Stimulated activated CD4-positive, alpha-beta T cell treated with anti-CD3 and anti-CD28 coated beads, Interleukin-15, amount 100 ng/mL, for 1 hour (primary cell): ENCODE measurements around the gene ARF1.

Experiments used
- DNase-seq, 2 donors: peaks; one replicate each; pipeline ENCODE4 v3.0.0-alpha.2; 2020; ENCODE audit warnings: low read depth in 1 of 2, low spot score in 1 of 2

Gene ARF1

GRCh38 chr1:228082214-228082917 is at the start of gene ARF1:
ARF1 (plus strand) TSS chr1:228082708; CDS start chr1:228097115, 14,407 bp downstream.
- peak; percentile 93 to 95 for DNase-seq

GRCh38 chr1:228033376-228033775 is 49.1 kb upstream of the ARF1 start:
- DNase-seq = no peak

- DNase-seq = no peak
These were observed 47.3 kb upstream of the ARF1 start for GRCh38 chr1:228034954-228035837.

- no peak for DNase-seq
These were observed 46.7 kb upstream of the ARF1 start for GRCh38 chr1:228035844-228036243.

- DNase-seq = no peak
These were observed 45.7 kb upstream of the ARF1 start for GRCh38 chr1:228036701-228037231.

- no peak for DNase-seq
These were observed 44.8 kb upstream of the ARF1 start for GRCh38 chr1:228037401-228038386.

GRCh38 chr1:228038387-228039005 is 44.0 kb upstream of the ARF1 start:
- DNase-seq = no peak

GRCh38 chr1:228039006-228039903 is 43.3 kb upstream of the ARF1 start:
- no peak for DNase-seq

- no peak for DNase-seq
These were observed 42.5 kb upstream of the ARF1 start for GRCh38 chr1:228039986-228040385.

GRCh38 chr1:228041316-228041715 is 41.2 kb upstream of the ARF1 start:
- no peak for DNase-seq

- no peak for DNase-seq
These were observed 40.0 kb upstream of the ARF1 start for GRCh38 chr1:228042508-228042907.

- DNase-seq = no peak
These were observed 39.1 kb upstream of the ARF1 start for GRCh38 chr1:228043281-228043848.

GRCh38 chr1:228044961-228045360 is 37.5 kb upstream of the ARF1 start:
- no peak for DNase-seq

GRCh38 chr1:228045405-228045804 is 37.1 kb upstream of the ARF1 start:
- DNase-seq = no peak

GRCh38 chr1:228045871-228046270 is 36.6 kb upstream of the ARF1 start:
- no peak for DNase-seq

- no peak for DNase-seq
These were observed 35.9 kb upstream of the ARF1 start for GRCh38 chr1:228046421-228047182.

- DNase-seq = no peak
These were observed 35.4 kb upstream of the ARF1 start for GRCh38 chr1:228047183-228047466.

GRCh38 chr1:228048120-228048519 is 34.4 kb upstream of the ARF1 start:
- no peak for DNase-seq
